H1 (cell line): ENCODE measurements around the gene SPHKAP. TPM values are rescaled to one million over a fixed set of nuclear protein-coding genes. Genes with fewer than 3 reads are reported as not detected.

Experiments used
- CTCF ChIA-PET: fragments of 300-600 bp; sonication (Branson Sonifier 250); formaldehyde crosslinking; loops from one replicate; lab custom pipeline; 2021; ENCODE audit not compliant: partially characterized antibody; lab: Charles Lee
- POLR2A ChIA-PET: fragments of 300-600 bp; sonication (Branson Sonifier 250); formaldehyde crosslinking; loops from one replicate; lab custom pipeline; 2021; ENCODE audit warnings: inconsistent platforms; ENCODE audit not compliant: partially characterized antibody; lab: Charles Lee
- DNase-seq, 2 experiments: peaks; one replicate each; pipeline versions ENCODE4 v3.0.0 to v3.0.0-alpha.2; 2010 to 2022; ENCODE audit warnings: low spot score in 2 of 2, low read depth in 1 of 2, mixed read lengths in 1 of 2
- FAIRE-seq: peaks from 2 replicates; lab custom pipeline; 2011; peaks lifted over from hg19 to GRCh38; lab: Jason Lieb, UNC
- H2AFZ ChIP-seq: 2 replicates; pipeline ENCODE4 v1.8.1; 2012; ENCODE audit warnings: low read length, inconsistent platforms
- H2AK5ac ChIP-seq: 2 replicates; pipeline ENCODE4 v1.6.1; 2013; ENCODE audit warnings: low read depth, low read length
- H2BK120ac ChIP-seq: replicated peaks from 2 replicates; pipeline ENCODE3; 2013; ENCODE audit warnings: low read depth, low read length, inconsistent platforms
- H2BK12ac ChIP-seq: 2 replicates; pipeline ENCODE4 v1.6.1; 2013; ENCODE audit warnings: low read depth, low read length
- H2BK15ac ChIP-seq: 2 replicates; pipeline ENCODE4 v1.6.1; 2013; ENCODE audit warnings: low read length
- H2BK20ac ChIP-seq: 2 replicates; pipeline ENCODE4 v1.6.1; 2013; ENCODE audit warnings: low read length
- H2BK5ac ChIP-seq: 2 replicates; pipeline ENCODE4 v1.6.1; 2013; ENCODE audit warnings: low read depth, low read length
- H3K14ac ChIP-seq: 2 replicates; pipeline ENCODE4 v1.6.1; 2013; ENCODE audit warnings: inconsistent platforms; ENCODE audit not compliant: insufficient read length
- H3K18ac ChIP-seq: 2 replicates; pipeline ENCODE4 v1.6.1; 2013; ENCODE audit warnings: low read length; ENCODE audit errors: extremely low read depth
- H3K23ac ChIP-seq: 2 replicates; pipeline ENCODE4 v1.6.1; 2013; ENCODE audit warnings: inconsistent platforms; ENCODE audit not compliant: insufficient read length
- H3K23me2 ChIP-seq: 2 replicates; pipeline ENCODE4 v1.6.1; 2013; ENCODE audit warnings: low read depth, low read length
- H3K27ac ChIP-seq: 2 replicates; pipeline ENCODE4 v1.6.1; 2011; ENCODE audit warnings: low read depth, low read length, inconsistent platforms
- H3K27me3 ChIP-seq, 4 experiments: replicated peaks in 1 of 4; 1 replicate in 1 of 4; 2 replicates in 3 of 4; pipeline versions ENCODE4 v1.6.1 to v1.8.1; 2011 to 2013; ENCODE audit warnings: low read length in 3 of 4, mild to moderate bottlenecking in 3 of 4, inconsistent platforms in 2 of 4, mixed read lengths in 2 of 4, moderate library complexity in 1 of 4; ENCODE audit not compliant: control insufficient read depth in 3 of 4, insufficient read depth in 3 of 4; ENCODE audit errors: extremely low read depth in 1 of 4
- H3K36me3 ChIP-seq, 4 experiments: 2 replicates each; pipeline versions ENCODE4 v1.6.1 to v1.8.1; 2011 to 2013; ENCODE audit warnings: mild to moderate bottlenecking in 4 of 4, low read length in 3 of 4, moderate library complexity in 2 of 4, control low read depth in 1 of 4, inconsistent platforms in 1 of 4; ENCODE audit not compliant: insufficient read depth in 4 of 4, control insufficient read depth in 2 of 4
- H3K4ac ChIP-seq: replicated peaks from 2 replicates; pipeline ENCODE3; 2013; ENCODE audit warnings: low read length, low read depth, mixed read lengths, inconsistent platforms; ENCODE audit not compliant: insufficient read length
- H3K4me1 ChIP-seq, 4 experiments: replicated peaks in 1 of 4; 1 replicate in 1 of 4; 2 replicates in 3 of 4; pipeline versions ENCODE4 v1.6.1 to v1.8.1; 2011 to 2013; ENCODE audit warnings: low read length in 3 of 4, inconsistent platforms in 2 of 4, mixed read lengths in 1 of 4; ENCODE audit not compliant: insufficient read depth in 4 of 4, control insufficient read depth in 3 of 4
- H3K4me2 ChIP-seq, 2 experiments: 2 replicates each; pipeline versions ENCODE4 v1.6.1 to v1.8.1; 2011 to 2013; ENCODE audit warnings: low read depth in 2 of 2, low read length in 2 of 2, control low read depth in 1 of 2, inconsistent platforms in 1 of 2, mild to moderate bottlenecking in 1 of 2; ENCODE audit not compliant: insufficient read depth in 1 of 2
- H3K4me3 ChIP-seq, 4 experiments: fragments of 200-600, 300-600 bp in 1 of 4; sonication (generic), shearing (Covaris generic), sonication (Bioruptor Twin) in 1 of 4; 2 replicates each; pipeline versions ENCODE4 v1.5.1 to v1.8.1; 2011 to 2016; ENCODE audit warnings: low read length in 4 of 4, low read depth in 3 of 4, control low read depth in 2 of 4, inconsistent platforms in 2 of 4, mild to moderate bottlenecking in 2 of 4, mixed read lengths in 1 of 4, moderate library complexity in 1 of 4; ENCODE audit not compliant: insufficient read depth in 2 of 4; ENCODE audit errors: extremely low read depth in 1 of 4
- H3K56ac ChIP-seq: replicated peaks from 2 replicates; pipeline ENCODE3; 2013; ENCODE audit warnings: low read depth, mild to moderate bottlenecking, mixed read lengths, low read length, inconsistent platforms; ENCODE audit not compliant: insufficient read length
- H3K79me1 ChIP-seq: 2 replicates; pipeline ENCODE4 v1.6.1; 2013; ENCODE audit warnings: low read depth, low read length, control low read depth
- H3K79me2 ChIP-seq, 2 experiments: 2 replicates each; pipeline versions ENCODE4 v1.6.1 to v1.8.1; 2012 to 2013; ENCODE audit warnings: low read length in 2 of 2, mild to moderate bottlenecking in 2 of 2, inconsistent platforms in 1 of 2; ENCODE audit not compliant: insufficient read depth in 2 of 2, control insufficient read depth in 1 of 2
- H3K9ac ChIP-seq, 4 experiments: replicated peaks in 1 of 4; 1 replicate in 1 of 4; 2 replicates in 3 of 4; pipeline versions ENCODE4 v1.6.1 to v1.8.1; 2011 to 2013; ENCODE audit warnings: low read depth in 3 of 4, low read length in 3 of 4, control low read depth in 2 of 4, mild to moderate bottlenecking in 2 of 4, moderate library complexity in 2 of 4, inconsistent platforms in 1 of 4; ENCODE audit errors: extremely low read depth in 1 of 4
- H3K9me3 ChIP-seq, 2 experiments: 2 replicates each; pipeline versions ENCODE4 v1.6.1 to v1.8.1; 2012 to 2013; ENCODE audit warnings: mild to moderate bottlenecking in 2 of 2, moderate library complexity in 2 of 2, control low read depth in 1 of 2, inconsistent platforms in 1 of 2, low read depth in 1 of 2, low read length in 1 of 2, mixed read lengths in 1 of 2; ENCODE audit not compliant: insufficient read depth in 2 of 2
- H4K20me1 ChIP-seq, 2 experiments: replicated peaks in 1 of 2; 2 replicates each; pipeline versions ENCODE3 to v1.8.1; 2011 to 2013; ENCODE audit warnings: inconsistent platforms in 2 of 2, low read length in 2 of 2, mild to moderate bottlenecking in 1 of 2; ENCODE audit not compliant: insufficient read depth in 2 of 2, control insufficient read depth in 1 of 2
- H4K5ac ChIP-seq: 2 replicates; pipeline ENCODE4 v1.6.1; 2013; ENCODE audit warnings: low read length, low read depth, mixed read lengths, inconsistent platforms; ENCODE audit not compliant: insufficient read length
- H4K8ac ChIP-seq: 2 replicates; pipeline ENCODE4 v1.8.0; 2013; ENCODE audit warnings: mild to moderate bottlenecking, moderate library complexity, low read length, inconsistent platforms; ENCODE audit not compliant: insufficient read depth; ENCODE audit errors: extremely low read depth
- H4K91ac ChIP-seq: replicated peaks from 2 replicates; pipeline ENCODE3; 2013; ENCODE audit warnings: low read length, mixed read lengths, inconsistent platforms; ENCODE audit not compliant: insufficient read length
- BCL11A ChIP-seq, 2 experiments: IDR thresholded peaks; one replicate each; pipeline ENCODE4 v1.6.1; 2011; ENCODE audit warnings: low read depth in 2 of 2, low read length in 2 of 2, mild to moderate bottlenecking in 2 of 2
- CBX5 ChIP-seq: fragments of 300-800, 300-1000 bp; sonication (generic); IDR thresholded peaks from 2 replicates; pipeline ENCODE4 v1.7.1; 2016; ENCODE audit warnings: antibody characterized with exemption, low read length, low read depth
- CBX8 ChIP-seq: fragments of 300-800, 300-1000 bp; sonication (generic); IDR thresholded peaks from 2 replicates; pipeline ENCODE4 v1.7.1; 2016; ENCODE audit warnings: low read depth, low read length, borderline replicate concordance
- CEBPB ChIP-seq: IDR thresholded peaks from 2 replicates; pipeline ENCODE4 v1.6.1; 2012; ENCODE audit warnings: low read depth, low read length
- EGR1 ChIP-seq: IDR thresholded peaks from 2 replicates; pipeline ENCODE4 v1.6.1; 2011; ENCODE audit warnings: low read depth, low read length, borderline replicate concordance
- EP300 ChIP-seq, 2 experiments: IDR thresholded peaks; 1 replicate in 1 of 2; 2 replicates in 1 of 2; pipeline ENCODE4 v1.6.1; 2011 to 2012; ENCODE audit warnings: low read depth in 2 of 2, low read length in 2 of 2, mild to moderate bottlenecking in 2 of 2, borderline replicate concordance in 1 of 2, inconsistent platforms in 1 of 2, moderate library complexity in 1 of 2
- KDM4A ChIP-seq: IDR thresholded peaks from one replicate; pipeline ENCODE4 v1.7.1; 2012; ENCODE audit warnings: low read depth, mild to moderate bottlenecking, moderate library complexity, low read length, inconsistent platforms; ENCODE audit not compliant: severe bottlenecking
- SIN3A ChIP-seq, 2 experiments: IDR thresholded peaks in 1 of 2; conservative IDR thresholded peaks in 1 of 2; 2 replicates each; pipeline ENCODE4 v1.6.1; 2011 to 2012; ENCODE audit warnings: low read length in 2 of 2, improper control_type of control experiment in 1 of 2, low read depth in 1 of 2, mild to moderate bottlenecking in 1 of 2
- SRF ChIP-seq: IDR thresholded peaks from 2 replicates; pipeline ENCODE4 v1.6.1; 2011; ENCODE audit warnings: mild to moderate bottlenecking, low read depth, low read length, moderate library complexity
- TAF7 ChIP-seq: optimal IDR thresholded peaks from 2 replicates; pipeline ENCODE3; 2011; ENCODE audit warnings: low read depth, mild to moderate bottlenecking, inconsistent platforms, low read length, moderate library complexity, borderline replicate concordance
- TCF12 ChIP-seq: IDR thresholded peaks from 2 replicates; pipeline ENCODE4 v1.6.1; 2011; ENCODE audit warnings: low read depth, mild to moderate bottlenecking, low read length
- WGBS, 2 experiments: shearing (Covaris generic) in 1 of 2; methylation state at CpG; one replicate each; pipeline versions ENCODE4 v1.1.6 to v1.1.7; 2013 to 2015; ENCODE audit warnings: low lambda C conversion rate in 2 of 2, mixed read lengths in 2 of 2, inconsistent platforms in 1 of 2, low coverage in 1 of 2, missing lambda C conversion rate in 1 of 2; ENCODE audit not compliant: insufficient replicate concordance in 2 of 2, insufficient coverage in 1 of 2, insufficient read length in 1 of 2; ENCODE audit errors: extremely low coverage in 1 of 2, missing lambda C conversion rate in 1 of 2; 5-methylcytosine and 5-hydroxymethylcytosine counted together
- polyA plus RNA-seq, 7 experiments: library from polyadenylated mRNA; depleted of rRNA in 3 of 7; stranded (reverse) in 5 of 7; unstranded in 2 of 7; fragments of >200 nt in 5 of 7; fragments of 200-250 nt in 2 of 7; gene quantifications; 1 replicate in 5 of 7; 2 replicates in 1 of 7; 4 replicates in 1 of 7; pipeline versions ENCODE4 v1.2.1 to v1.2.3, GENCODE V29; 2011 to 2013; ENCODE audit warnings: missing spikeins in 2 of 7, mixed read lengths in 2 of 7
- total RNA-seq: library from RNA; stranded (reverse); fragmentation: NEBNext Ultra II Directional; extraction: Animal tissue kit (Norgen Biotek cat#: 25700); gene quantifications from 2 replicates; pipeline ENCODE4 v1.2.1, GENCODE V29; 2021

SPHKAP gene
- total and polyA plus RNA-seq, 2 of the 8 experiments (the other 6 are each of a cell fraction or from before 2014, with no cell fraction given) = 0.02 TPM; not detected in 1

GRCh38 chr2:227932001-227932400, 249.5 kb downstream of the SPHKAP start:
- Histone ChIP-seq H3K4ac (no peak overlapping the region), H3K9ac (no peak overlapping the region), H3K4me1 (no peaks in the 10 kb centered on the region), H2AK5ac (no peak overlapping the region), H3K23me2 (no peaks in the 10 kb centered on the region), H4K20me1 (no peaks in the 10 kb centered on the region), H3K4me2 (no peak overlapping the region), H3K14ac (no peak overlapping the region), H3K79me2 (no peaks in the 10 kb centered on the region), H3K23ac (no peak overlapping the region), H4K5ac (no peak overlapping the region), H2BK15ac (no peak overlapping the region), H3K18ac (no peak overlapping the region), H3K9me3 (0 out of 4 replicates have a peak, but pooled peaks cover 0 to under 1% of the 10 kb centered on the region in 2 experiments), H3K36me3 (no peaks in the 10 kb centered on the region), H3K27ac (no peak overlapping the region), H3K56ac (no peak overlapping the region), H3K4me3 (no peak overlapping the region), H2BK120ac (no peak overlapping the region), H2BK20ac (no peak overlapping the region), H3K27me3 (no peaks in the 10 kb centered on the region), H2BK5ac (no peak overlapping the region), H3K79me1 (no peaks in the 10 kb centered on the region), H2BK12ac (no peak overlapping the region), H4K8ac (no peak overlapping the region), H2AFZ (no peak overlapping the region), H4K91ac (no peak overlapping the region)
- 84% methylated on average over 6 of the region's 6 CpGs; no CpG with 5 or more reads in 1 of the 2 experiments for WGBS, 2 experiments
- CTCF ChIA-PET = interaction anchor here (0.8 to 1.3 kb wide), 6 partner anchors 9 to 385 kb away, joined by 3 to 8 read pairs (median 3); no protein-coding TSS in a partner anchor
- POLR2A ChIA-PET = no interaction called here
- DNase-seq (no peak), FAIRE-seq (no peak)
- TF ChIP-seq KDM4A = no peak
- no peak for TF ChIP-seq TCF12
- no peak for TF ChIP-seq CBX8
- TF ChIP-seq BCL11A (IDR thresholded peaks at IDR 0.05; ENCODE audit: low read depth in 2 of 2, low read length in 2 of 2) = no peak
- TF ChIP-seq SRF = no peak
- no peak for TF ChIP-seq CEBPB
- no peak for TF ChIP-seq CBX5
- no peak for TF ChIP-seq EP300 (IDR thresholded peaks at IDR 0.05; ENCODE audit: borderline replicate concordance in 1 of 2, low read depth in 2 of 2, low read length in 2 of 2)
- no peak for TF ChIP-seq SIN3A (conservative IDR thresholded peaks at IDR 0.05 in 1 of 2, IDR thresholded peaks at IDR 0.05 in 1 of 2; ENCODE audit: low read depth in 1 of 2, low read length in 2 of 2)
- no peak for TF ChIP-seq TAF7
- TF ChIP-seq EGR1 = no peak
